Measurements from ENCODE around the gene ENPP1. TPM values are rescaled to one million over a fixed set of nuclear protein-coding genes. Genes with fewer than 3 reads are reported as not detected.

Gene ENPP1
- total RNA-seq, 1 experiment from 2014 or later = 6.5 TPM

DNA sequence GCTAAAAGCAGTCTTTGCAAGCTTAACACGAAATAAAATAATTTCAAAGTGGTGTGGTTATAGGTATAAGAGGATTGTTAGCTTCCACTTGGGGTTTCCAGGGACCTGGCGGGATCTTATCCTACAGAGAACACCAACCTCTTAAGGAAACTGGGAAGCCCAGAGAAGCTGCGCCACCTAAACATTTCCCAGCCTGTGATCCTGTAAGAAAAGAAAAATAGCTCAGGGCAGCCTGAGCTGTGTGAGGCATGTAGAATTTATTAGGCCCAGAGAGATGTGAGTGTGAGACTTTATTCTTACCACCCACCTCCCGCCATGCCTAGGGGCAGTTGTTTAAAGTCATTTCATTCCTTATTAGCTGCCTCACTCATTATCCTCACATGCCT, 89.2 kb downstream of the ENPP1 start:
- ChIA-PET RAD21 (ENCODE audit: low non-redundant PET in 1 of 2, low total read pairs in 2 of 2, uncharacterized antibody in 2 of 2, unreplicated experiment in 2 of 2) (no interaction called here), CTCF (no interaction called here), POLR2A (no interaction called here)
- intact Hi-C loops (cut with micrococcal nuclease) = no loop called here
- Histone ChIP-seq H3K27me3 (ENCODE audit: insufficient read depth, low read length) (no peaks in the 10 kb centered on the region), H4K20me1 (ENCODE audit: insufficient read depth) (no peaks in the 10 kb centered on the region), H3K4me2 (ENCODE audit: low read length) (no peak overlapping the region), H3K4me1 (ENCODE audit: control insufficient read depth in 1 of 2, insufficient read depth in 2 of 2, low read length in 2 of 2) (no peaks in the 10 kb centered on the region), H3K9me3 (ENCODE audit: control insufficient read depth in 1 of 2, insufficient read depth in 1 of 2, low read depth in 1 of 2, low read length in 2 of 2) (peaks cover 0 to 2% of the 10 kb centered on the region in 2 experiments; a peak in 2 of 4 replicates), H3K36me3 (ENCODE audit: control insufficient read depth in 1 of 2, insufficient read depth in 2 of 2, low read length in 2 of 2) (no peaks in the 10 kb centered on the region), H3K9ac (ENCODE audit: low read length) (no peak overlapping the region), H2AFZ (ENCODE audit: low read depth, low read length, poor library complexity, severe bottlenecking) (no peak overlapping the region), H3K9me2 (ENCODE audit: insufficient read depth) (no peaks in the 10 kb centered on the region), H3K4me3 (replicated peaks in 1 of 2; ENCODE audit: low read depth in 1 of 2, low read length in 2 of 2) (no peak overlapping the region), H3K27ac (ENCODE audit: low read depth, low read length) (no peak overlapping the region), H3K79me2 (ENCODE audit: insufficient read depth, low read length) (no peaks in the 10 kb centered on the region)
- TF ChIP-seq POLR2A (IDR thresholded peaks at IDR 0.05; ENCODE audit: borderline replicate concordance, extremely low read depth, insufficient read depth, insufficient read length) (no peak), EZH2phosphoT487 (IDR thresholded peaks at IDR 0.05; ENCODE audit: borderline replicate concordance) (no peak), SIN3A (IDR thresholded peaks at IDR 0.05; ENCODE audit: low read depth) (no peak), RAD21 (IDR thresholded peaks at IDR 0.05; ENCODE audit: low read depth) (no peak), SP1 (IDR thresholded peaks at IDR 0.05; ENCODE audit: low read depth) (no peak), FOSL1 (IDR thresholded peaks at IDR 0.05; ENCODE audit: low read depth) (no peak)
- TF ChIP-seq, protein P1, sequence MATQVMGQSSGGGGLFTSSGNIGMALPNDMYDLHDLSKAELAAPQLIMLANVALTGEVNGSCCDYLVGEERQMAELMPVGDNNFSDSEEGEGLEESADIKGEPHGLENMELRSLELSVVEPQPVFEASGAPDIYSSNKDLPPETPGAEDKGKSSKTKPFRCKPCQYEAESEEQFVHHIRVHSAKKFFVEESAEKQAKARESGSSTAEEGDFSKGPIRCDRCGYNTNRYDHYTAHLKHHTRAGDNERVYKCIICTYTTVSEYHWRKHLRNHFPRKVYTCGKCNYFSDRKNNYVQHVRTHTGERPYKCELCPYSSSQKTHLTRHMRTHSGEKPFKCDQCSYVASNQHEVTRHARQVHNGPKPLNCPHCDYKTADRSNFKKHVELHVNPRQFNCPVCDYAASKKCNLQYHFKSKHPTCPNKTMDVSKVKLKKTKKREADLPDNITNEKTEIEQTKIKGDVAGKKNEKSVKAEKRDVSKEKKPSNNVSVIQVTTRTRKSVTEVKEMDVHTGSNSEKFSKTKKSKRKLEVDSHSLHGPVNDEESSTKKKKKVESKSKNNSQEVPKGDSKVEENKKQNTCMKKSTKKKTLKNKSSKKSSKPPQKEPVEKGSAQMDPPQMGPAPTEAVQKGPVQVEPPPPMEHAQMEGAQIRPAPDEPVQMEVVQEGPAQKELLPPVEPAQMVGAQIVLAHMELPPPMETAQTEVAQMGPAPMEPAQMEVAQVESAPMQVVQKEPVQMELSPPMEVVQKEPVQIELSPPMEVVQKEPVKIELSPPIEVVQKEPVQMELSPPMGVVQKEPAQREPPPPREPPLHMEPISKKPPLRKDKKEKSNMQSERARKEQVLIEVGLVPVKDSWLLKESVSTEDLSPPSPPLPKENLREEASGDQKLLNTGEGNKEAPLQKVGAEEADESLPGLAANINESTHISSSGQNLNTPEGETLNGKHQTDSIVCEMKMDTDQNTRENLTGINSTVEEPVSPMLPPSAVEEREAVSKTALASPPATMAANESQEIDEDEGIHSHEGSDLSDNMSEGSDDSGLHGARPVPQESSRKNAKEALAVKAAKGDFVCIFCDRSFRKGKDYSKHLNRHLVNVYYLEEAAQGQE (IDR thresholded peaks at IDR 0.05; ENCODE audit: low read depth) = no peak
- no TSS peak for BruUV-seq (replicated peaks)
- DNase-seq (ENCODE audit: low read depth, low spot score) = no peak
- no peak for ATAC-seq

DNA sequence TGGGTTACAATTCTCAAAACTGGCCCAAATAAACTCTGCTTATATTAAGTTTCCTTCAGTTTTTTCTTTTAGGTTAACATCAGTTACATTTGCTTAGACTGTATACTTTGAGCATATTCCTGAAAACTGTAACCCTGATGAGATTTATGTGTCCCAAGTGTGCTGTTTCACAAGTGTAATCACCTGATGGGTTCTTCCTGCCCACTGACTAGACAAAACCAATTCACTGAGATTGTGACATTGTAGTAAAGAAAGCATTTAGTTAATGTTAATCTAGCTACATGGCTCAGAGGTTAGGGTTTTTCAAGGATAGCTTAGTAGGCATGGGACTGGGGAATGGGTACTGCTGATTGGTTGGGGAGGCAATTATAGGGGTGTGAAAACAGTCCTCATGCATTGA, 89.8 kb downstream of the ENPP1 start:
- ChIA-PET POLR2A (no interaction called here), CTCF (no interaction called here), RAD21 (ENCODE audit: low non-redundant PET in 1 of 2, low total read pairs in 2 of 2, uncharacterized antibody in 2 of 2, unreplicated experiment in 2 of 2) (no interaction called here)
- intact Hi-C loops (cut with micrococcal nuclease) = no loop called here
- Histone ChIP-seq H3K9me3 (ENCODE audit: control insufficient read depth in 1 of 2, insufficient read depth in 1 of 2, low read depth in 1 of 2, low read length in 2 of 2) (peaks cover 0 to 2% of the 10 kb centered on the region in 2 experiments; a peak in 2 of 4 replicates), H3K4me3 (replicated peaks in 1 of 2; ENCODE audit: low read depth in 1 of 2, low read length in 2 of 2) (no peak overlapping the region), H3K27ac (ENCODE audit: low read depth, low read length) (no peak overlapping the region), H3K9ac (ENCODE audit: low read length) (no peak overlapping the region), H3K4me2 (ENCODE audit: low read length) (no peak overlapping the region), H3K9me2 (ENCODE audit: insufficient read depth) (no peaks in the 10 kb centered on the region), H2AFZ (ENCODE audit: low read depth, low read length, poor library complexity, severe bottlenecking) (no peak overlapping the region), H4K20me1 (ENCODE audit: insufficient read depth) (no peaks in the 10 kb centered on the region), H3K27me3 (ENCODE audit: insufficient read depth, low read length) (no peaks in the 10 kb centered on the region), H3K4me1 (ENCODE audit: control insufficient read depth in 1 of 2, insufficient read depth in 2 of 2, low read length in 2 of 2) (no peaks in the 10 kb centered on the region), H3K36me3 (ENCODE audit: control insufficient read depth in 1 of 2, insufficient read depth in 2 of 2, low read length in 2 of 2) (no peaks in the 10 kb centered on the region), H3K79me2 (ENCODE audit: insufficient read depth, low read length) (no peaks in the 10 kb centered on the region)
- no TSS peak for BruUV-seq (replicated peaks)
- no peak for TF ChIP-seq SRF (IDR thresholded peaks at IDR 0.05; ENCODE audit: low read depth)
- TF ChIP-seq, protein P2, sequence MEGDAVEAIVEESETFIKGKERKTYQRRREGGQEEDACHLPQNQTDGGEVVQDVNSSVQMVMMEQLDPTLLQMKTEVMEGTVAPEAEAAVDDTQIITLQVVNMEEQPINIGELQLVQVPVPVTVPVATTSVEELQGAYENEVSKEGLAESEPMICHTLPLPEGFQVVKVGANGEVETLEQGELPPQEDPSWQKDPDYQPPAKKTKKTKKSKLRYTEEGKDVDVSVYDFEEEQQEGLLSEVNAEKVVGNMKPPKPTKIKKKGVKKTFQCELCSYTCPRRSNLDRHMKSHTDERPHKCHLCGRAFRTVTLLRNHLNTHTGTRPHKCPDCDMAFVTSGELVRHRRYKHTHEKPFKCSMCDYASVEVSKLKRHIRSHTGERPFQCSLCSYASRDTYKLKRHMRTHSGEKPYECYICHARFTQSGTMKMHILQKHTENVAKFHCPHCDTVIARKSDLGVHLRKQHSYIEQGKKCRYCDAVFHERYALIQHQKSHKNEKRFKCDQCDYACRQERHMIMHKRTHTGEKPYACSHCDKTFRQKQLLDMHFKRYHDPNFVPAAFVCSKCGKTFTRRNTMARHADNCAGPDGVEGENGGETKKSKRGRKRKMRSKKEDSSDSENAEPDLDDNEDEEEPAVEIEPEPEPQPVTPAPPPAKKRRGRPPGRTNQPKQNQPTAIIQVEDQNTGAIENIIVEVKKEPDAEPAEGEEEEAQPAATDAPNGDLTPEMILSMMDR (IDR thresholded peaks at IDR 0.05 in 2 of 3, conservative IDR thresholded peaks at IDR 0.05 in 1 of 3; ENCODE audit: borderline replicate concordance in 1 of 3, insufficient read depth in 1 of 3, low read depth in 2 of 3, low read length in 2 of 3) = no peak
- no peak for TF ChIP-seq EGR1 (IDR thresholded peaks at IDR 0.05; ENCODE audit: low read depth)
- no peak for TF ChIP-seq ZNF274 (IDR thresholded peaks at IDR 0.05; ENCODE audit: low read depth, low read length)
- no peak for TF ChIP-seq TCF7L2 (IDR thresholded peaks at IDR 0.05; ENCODE audit: borderline replicate concordance, extremely low read depth, insufficient read depth, insufficient read length)
- TF ChIP-seq, protein P3, sequence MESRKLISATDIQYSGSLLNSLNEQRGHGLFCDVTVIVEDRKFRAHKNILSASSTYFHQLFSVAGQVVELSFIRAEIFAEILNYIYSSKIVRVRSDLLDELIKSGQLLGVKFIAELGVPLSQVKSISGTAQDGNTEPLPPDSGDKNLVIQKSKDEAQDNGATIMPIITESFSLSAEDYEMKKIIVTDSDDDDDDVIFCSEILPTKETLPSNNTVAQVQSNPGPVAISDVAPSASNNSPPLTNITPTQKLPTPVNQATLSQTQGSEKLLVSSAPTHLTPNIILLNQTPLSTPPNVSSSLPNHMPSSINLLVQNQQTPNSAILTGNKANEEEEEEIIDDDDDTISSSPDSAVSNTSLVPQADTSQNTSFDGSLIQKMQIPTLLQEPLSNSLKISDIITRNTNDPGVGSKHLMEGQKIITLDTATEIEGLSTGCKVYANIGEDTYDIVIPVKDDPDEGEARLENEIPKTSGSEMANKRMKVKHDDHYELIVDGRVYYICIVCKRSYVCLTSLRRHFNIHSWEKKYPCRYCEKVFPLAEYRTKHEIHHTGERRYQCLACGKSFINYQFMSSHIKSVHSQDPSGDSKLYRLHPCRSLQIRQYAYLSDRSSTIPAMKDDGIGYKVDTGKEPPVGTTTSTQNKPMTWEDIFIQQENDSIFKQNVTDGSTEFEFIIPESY (IDR thresholded peaks at IDR 0.05; ENCODE audit: extremely low read depth, insufficient replicate concordance, low read length) = no peak
- no peak for TF ChIP-seq POLR2A (IDR thresholded peaks at IDR 0.05; ENCODE audit: borderline replicate concordance, extremely low read depth, insufficient read depth, insufficient read length)
- ATAC-seq = no peak
- DNase-seq (ENCODE audit: low read depth, low spot score) = no peak

Measured in HCT116 (cell line).